Body of pancreas (tissue), 4 donors: ENCODE measurements around the gene MMP14.

Experiments
- CTCF ChIP-seq, 7 experiments: fragments of 450-650 bp in 4 of 7; fragments of 200-600 bp in 3 of 7; sonication (generic) in 3 of 7; IDR thresholded peaks; one replicate each; pipeline ENCODE4 v1.5.1; 2016 to 2019; ENCODE audit warnings: antibody characterized with exemption in 7 of 7
- POLR2A ChIP-seq, 3 donors: fragments of 450-650 bp; IDR thresholded peaks; one replicate each; pipeline ENCODE4 v1.6.1; 2016; ENCODE audit warnings: antibody characterized with exemption in 3 of 3, mild to moderate bottlenecking in 2 of 3

- TF ChIP-seq CTCF (IDR thresholded peaks at IDR 0.05) (no peak), POLR2A (IDR thresholded peaks at IDR 0.05) (no peak)
Observed at GRCh38 chr14:22841769-22842168, 5.4 kb downstream of the MMP14 start.
